Thyroid gland (tissue), 4 donors: ENCODE data around the gene KCNK18.

Experiments used
- CTCF ChIP-seq, 6 experiments: fragments of 200-600 bp in 3 of 6; fragments of 450-650 bp in 3 of 6; sonication (generic) in 3 of 6; IDR thresholded peaks; one replicate each; pipeline ENCODE4 v1.5.1; 2016 to 2019; ENCODE audit warnings: antibody characterized with exemption in 6 of 6, mild to moderate bottlenecking in 2 of 6, inconsistent platforms in 1 of 6, moderate library complexity in 1 of 6
- POLR2A ChIP-seq, 2 donors: fragments of 450-650 bp; IDR thresholded peaks; one replicate each; pipeline ENCODE4 v1.6.1; 2017; ENCODE audit warnings: antibody characterized with exemption in 2 of 2, mild to moderate bottlenecking in 2 of 2, moderate library complexity in 1 of 2

GRCh38 chr10:117184821-117185220 is 12.5 kb upstream of the KCNK18 start:
- TF ChIP-seq CTCF (IDR thresholded peaks at IDR 0.05) (no peak), POLR2A (IDR thresholded peaks at IDR 0.05) (no peak)
